Smooth muscle cell of the coronary artery (primary cell): ENCODE measurements around the gene EIF4G2. TPM values are rescaled to one million over a fixed set of nuclear protein-coding genes. Genes with fewer than 3 reads are reported as not detected.

Experiments used
- total RNA-seq: library from RNA; depleted of rRNA; stranded (reverse); fragments of >200 nt; gene quantifications from 2 replicates; pipeline ENCODE4 v1.2.3, GENCODE V29; 2014; ENCODE audit warnings: low replicate concordance

The EIF4G2 gene
- 622 and 640 TPM in 2 replicates for total RNA-seq

DNA sequence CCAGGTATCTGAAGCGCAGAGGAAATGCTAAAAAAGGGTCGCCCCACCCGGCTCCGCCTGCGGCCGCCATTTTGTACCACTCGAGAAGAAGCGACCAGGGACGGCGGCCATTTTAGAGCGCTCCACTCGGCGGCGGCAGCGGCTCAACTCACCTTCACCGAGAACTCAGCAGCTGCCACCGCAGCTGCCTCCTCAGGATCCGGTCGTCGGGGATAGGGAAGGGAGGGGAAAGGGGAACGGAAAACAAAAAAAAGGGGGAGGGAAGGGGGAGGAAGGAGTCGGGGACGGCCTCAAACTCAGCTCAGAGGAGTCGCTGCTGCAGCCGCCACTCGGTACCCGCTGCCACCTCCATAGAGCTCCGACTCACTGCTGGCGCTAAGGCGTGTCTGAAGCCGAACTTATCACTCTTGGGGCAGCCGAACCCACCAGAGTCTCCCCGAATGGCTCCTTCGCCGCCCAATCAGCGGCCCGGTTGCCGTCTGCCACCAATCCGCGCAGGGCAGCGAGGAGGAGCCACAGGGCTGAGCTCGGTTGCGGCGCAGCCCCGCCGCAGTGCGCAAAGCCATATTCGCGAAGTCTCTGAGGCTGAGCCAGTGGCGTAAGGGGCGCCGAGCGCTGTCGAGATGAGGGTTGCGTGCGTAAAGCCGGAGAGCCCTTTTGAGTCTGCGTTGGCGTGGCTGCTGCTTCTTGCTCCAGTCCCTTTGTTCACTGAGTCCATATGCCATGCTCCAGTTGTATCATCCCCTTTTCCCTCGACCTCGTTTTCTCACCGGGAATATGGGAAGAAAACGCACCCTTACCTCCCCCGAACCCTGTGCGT lies at the start of gene EIF4G2:
EIF4G2 (minus strand) TSS at position 374 of the 820 bp plus-strand sequence.

DNA sequence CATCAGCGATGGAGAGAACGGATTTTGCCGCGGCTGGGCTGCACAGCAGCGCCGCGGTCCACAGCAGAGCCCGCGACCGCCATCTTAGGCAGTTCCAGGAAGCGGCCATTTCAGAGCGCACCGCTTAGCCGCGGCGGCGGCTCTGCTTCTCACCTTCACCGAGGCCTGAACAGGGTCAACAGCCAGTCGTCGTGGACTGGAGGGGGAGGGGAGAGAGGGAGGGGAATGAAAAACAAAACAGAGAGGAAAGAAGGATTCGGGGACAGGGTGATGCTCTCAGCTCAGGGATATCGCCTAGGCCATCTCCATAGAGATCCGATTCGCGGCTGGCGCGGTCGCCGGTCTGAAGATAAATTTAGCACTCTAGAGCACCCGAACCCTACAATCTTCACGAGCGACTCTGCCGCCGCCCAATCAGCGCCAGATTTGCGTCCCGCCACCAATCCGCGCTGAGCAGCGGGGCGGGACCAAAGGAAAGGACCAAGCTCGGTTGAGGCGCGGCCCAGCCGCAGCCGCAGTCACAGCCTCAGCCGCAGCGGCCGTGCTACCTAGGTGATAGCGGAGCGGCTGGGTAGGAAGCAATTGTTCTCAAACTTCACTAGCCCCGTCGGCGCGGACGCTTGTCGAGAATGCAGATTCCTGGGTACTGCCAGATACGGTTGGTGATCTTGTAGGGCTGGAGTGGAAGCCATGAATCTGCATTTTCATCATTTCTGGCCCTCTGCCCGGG lies 49.1 kb upstream of the EIF4G2 start, which contains the start of gene ZBED5:
ZBED5 (minus strand) TSS at position 345 of the 730 bp plus-strand sequence. CDS start 3,108 bp downstream, outside the sequence.

DNA sequence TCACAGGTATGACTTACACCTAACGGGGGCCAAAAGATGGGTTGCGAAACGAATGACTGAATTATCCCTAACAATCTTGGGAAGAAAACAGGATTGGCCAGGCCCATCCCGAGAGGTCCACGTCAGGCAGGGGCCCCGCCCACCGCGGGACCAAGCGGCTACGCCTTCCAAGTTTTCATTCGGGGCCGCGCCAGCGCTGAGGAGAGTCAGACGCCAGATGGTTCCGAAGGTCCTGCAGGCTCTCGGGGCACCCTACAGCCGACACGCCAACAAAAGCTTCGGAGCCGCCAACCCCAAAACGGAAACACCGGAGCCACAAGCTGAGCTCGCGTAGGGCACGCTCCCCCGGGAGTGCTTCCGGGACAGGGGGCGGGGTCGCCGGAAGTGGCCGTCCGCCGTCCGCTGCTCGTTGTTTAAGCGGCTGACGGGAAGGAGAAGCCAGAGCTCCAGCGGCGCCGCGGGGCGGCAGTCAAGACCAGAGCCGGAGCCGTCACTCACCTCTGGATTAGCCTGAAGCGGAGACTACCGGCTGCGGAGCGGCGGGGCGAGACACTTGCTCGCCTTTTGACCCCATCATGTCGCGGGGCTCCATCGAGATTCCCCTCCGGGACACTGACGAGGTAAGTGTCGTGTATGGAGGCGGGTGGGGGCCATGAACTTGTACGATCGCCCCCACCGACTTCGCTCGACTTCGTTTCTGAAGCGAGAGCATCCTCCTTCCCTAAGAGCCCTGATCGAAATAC lies 57.7 kb downstream of the EIF4G2 start, which contains the start of gene CTR9:
CTR9 (plus strand) TSS at position 409 of the 743 bp plus-strand sequence; CDS start at position 576, 167 bp downstream.

Other genes starting within 250 kb of the EIF4G2 start
- 0.23 and 0.59 TPM in 2 replicates for gene LYVE1, start 240.3 kb downstream of the EIF4G2 start, total RNA-seq
- 3.6 and 4.8 TPM in 2 replicates for gene IRAG1, start 115.2 kb downstream of the EIF4G2 start, total RNA-seq
- gene CTR9, start 57.7 kb downstream of the EIF4G2 start, total RNA-seq, result 12.9 and 21.3 TPM in 2 replicates
- gene ZBED5, start 49.1 kb upstream of the EIF4G2 start, total RNA-seq, result 12.0 and 19.2 TPM in 2 replicates